ENCODE measurements around the gene ASB6. TPM values are rescaled to one million over a fixed set of nuclear protein-coding genes. Genes with fewer than 3 reads are reported as not detected.
A peak's percentile ranks its signal among the peaks of the same experiment; 100 is the strongest.

The ASB6 gene
- total RNA-seq, 1 experiment from 2014 or later = 20.0 TPM

- TF ChIP-seq ATF6 (CRISPR knock-in tag; IDR thresholded peaks at IDR 0.05) (no peak), MXD4 (CRISPR knock-in tag; IDR thresholded peaks at IDR 0.05; ENCODE audit: borderline replicate concordance) (no peak), RELA (CRISPR knock-in tag; IDR thresholded peaks at IDR 0.05; ENCODE audit: borderline replicate concordance) (0 out of 2 replicates have a peak, but pooled peaks have one; percentile 21), CREB1 (CRISPR knock-in tag; IDR thresholded peaks at IDR 0.05) (peak; percentile 75; the same call in 1 of the 2 replicates), MLX (CRISPR knock-in tag; IDR thresholded peaks at IDR 0.05) (no peak), ZNF121 (CRISPR knock-in tag; IDR thresholded peaks at IDR 0.05) (no peak), NR3C1 (CRISPR knock-in tag; conservative IDR thresholded peaks at IDR 0.05; ENCODE audit: low read depth) (peak; percentile 88; the same call in 1 of the 2 replicates), ZBTB21 (CRISPR knock-in tag; IDR thresholded peaks at IDR 0.05; ENCODE audit: borderline replicate concordance) (peak; percentile 75), NFE2L1 (CRISPR knock-in tag; IDR thresholded peaks at IDR 0.05) (peak; percentile 44; the same call in 1 of the 2 replicates), STAT6 (CRISPR knock-in tag; conservative IDR thresholded peaks at IDR 0.05; ENCODE audit: low read depth) (peak; percentile 20; the same call in 1 of the 2 replicates), ZNF138 (CRISPR knock-in tag; conservative IDR thresholded peaks at IDR 0.05) (peak; percentile 92), JUN (CRISPR knock-in tag; IDR thresholded peaks at IDR 0.05) (peak; percentile 17; the same call in 1 of the 2 replicates), ESRRA (CRISPR knock-in tag; IDR thresholded peaks at IDR 0.05; ENCODE audit: borderline replicate concordance) (no peak), ETV6 (CRISPR knock-in tag; IDR thresholded peaks at IDR 0.05) (peak; percentile 91; the same call in 1 of the 2 replicates), ZNF281 (CRISPR knock-in tag; IDR thresholded peaks at IDR 0.05) (peak; percentile 80; the same call in 1 of the 2 replicates), AR (CRISPR knock-in tag; IDR thresholded peaks at IDR 0.05) (no peak), FOXK1 (CRISPR knock-in tag; IDR thresholded peaks at IDR 0.05) (peak; percentile 92), FOXP4 (CRISPR knock-in tag; IDR thresholded peaks at IDR 0.05) (peak; percentile 84), E2F1 (CRISPR knock-in tag; IDR thresholded peaks at IDR 0.05) (peak; percentile 74; the same call in 1 of the 2 replicates), PRRX2 (CRISPR knock-in tag; IDR thresholded peaks at IDR 0.05) (no peak), ATF3 (CRISPR knock-in tag; conservative IDR thresholded peaks at IDR 0.05) (no peak), FOXP1 (CRISPR knock-in tag; IDR thresholded peaks at IDR 0.05; ENCODE audit: borderline replicate concordance) (peak; percentile 90), MYBL2 (CRISPR knock-in tag; IDR thresholded peaks at IDR 0.05) (peak; percentile 94)
Measured at GRCh38 chr9:129641750-129642585, at the start of gene ASB6 (continued).
